ENCODE measurements around the gene MAP4K2.
"Not testable (repeated sequence)": the region's sequence is repeated elsewhere in the genome, so short reads cannot be mapped to it uniquely, and the experiment has no call there.

MAP4K2 gene

DNA sequence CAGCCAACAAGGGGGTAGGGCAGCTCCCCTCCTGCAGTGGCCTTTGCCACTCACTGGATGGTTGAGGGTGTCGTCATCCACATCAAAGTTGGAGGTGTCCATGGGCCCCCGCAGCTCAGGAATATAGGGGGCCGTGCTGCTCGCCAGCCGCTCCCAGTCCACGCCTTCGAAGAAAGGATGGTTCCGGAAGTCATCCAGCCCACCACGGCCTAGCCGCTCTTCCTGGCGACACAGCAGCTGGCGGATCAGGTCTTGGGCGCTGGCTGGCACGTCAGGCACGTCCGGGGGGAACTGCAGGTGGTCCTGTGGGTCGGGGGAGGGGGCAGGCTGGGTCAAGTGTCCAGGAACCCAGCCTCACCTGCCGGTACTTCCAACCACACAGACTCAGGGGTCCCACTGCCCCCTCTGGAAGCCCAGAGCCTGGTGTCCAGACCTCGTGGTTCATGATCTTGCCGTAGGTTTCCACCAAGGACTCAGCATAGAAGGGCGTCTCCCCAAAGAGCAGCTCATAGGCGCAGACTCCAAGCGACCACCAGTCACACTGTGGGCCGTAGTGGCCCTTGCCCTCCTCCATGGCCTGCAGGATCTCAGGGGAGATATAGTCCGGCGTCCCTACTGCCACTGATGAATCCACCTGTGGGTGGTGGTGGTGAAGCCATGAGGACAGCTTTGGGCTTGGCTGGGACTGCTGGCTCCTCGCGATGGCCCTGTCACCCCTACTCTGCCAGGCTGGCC is 35.8 kb upstream of the MAP4K2 start:
- DNase-seq: no peak

GRCh38 chr11:64837887-64838351 is 34.9 kb upstream of the MAP4K2 start:
- no peak for DNase-seq

DNA sequence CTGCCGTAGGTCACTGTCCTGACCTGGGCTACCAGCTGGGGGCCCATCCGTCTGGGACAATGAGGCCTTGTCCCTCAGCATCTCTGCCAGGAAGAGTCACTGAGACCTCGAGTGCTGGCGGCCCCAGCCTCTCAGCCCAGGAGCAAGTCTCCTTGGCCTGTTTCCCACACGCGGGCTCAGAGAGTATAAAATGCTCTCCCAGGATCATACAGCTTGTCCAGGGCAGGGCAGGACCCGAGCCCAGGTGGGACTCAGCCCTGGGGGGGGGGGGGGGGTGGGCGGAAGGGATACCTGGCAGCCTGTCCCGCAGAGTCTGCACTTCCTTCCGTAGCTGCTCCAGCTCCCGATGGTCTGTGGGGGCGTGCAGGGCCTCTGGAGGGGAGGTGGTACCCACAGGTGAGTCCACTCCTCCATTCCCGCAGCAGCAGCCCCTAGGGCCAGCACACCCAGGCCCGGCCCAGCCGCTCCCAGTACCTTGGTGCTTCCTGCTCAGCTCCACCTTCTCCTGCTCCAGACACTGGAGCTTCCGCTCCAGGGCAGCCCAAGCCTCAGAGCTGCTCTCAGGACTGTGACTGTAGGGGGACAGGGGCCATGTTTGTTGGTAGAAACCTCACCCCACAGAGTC is 33.5 kb upstream of the MAP4K2 start:
- no peak for DNase-seq

DNA sequence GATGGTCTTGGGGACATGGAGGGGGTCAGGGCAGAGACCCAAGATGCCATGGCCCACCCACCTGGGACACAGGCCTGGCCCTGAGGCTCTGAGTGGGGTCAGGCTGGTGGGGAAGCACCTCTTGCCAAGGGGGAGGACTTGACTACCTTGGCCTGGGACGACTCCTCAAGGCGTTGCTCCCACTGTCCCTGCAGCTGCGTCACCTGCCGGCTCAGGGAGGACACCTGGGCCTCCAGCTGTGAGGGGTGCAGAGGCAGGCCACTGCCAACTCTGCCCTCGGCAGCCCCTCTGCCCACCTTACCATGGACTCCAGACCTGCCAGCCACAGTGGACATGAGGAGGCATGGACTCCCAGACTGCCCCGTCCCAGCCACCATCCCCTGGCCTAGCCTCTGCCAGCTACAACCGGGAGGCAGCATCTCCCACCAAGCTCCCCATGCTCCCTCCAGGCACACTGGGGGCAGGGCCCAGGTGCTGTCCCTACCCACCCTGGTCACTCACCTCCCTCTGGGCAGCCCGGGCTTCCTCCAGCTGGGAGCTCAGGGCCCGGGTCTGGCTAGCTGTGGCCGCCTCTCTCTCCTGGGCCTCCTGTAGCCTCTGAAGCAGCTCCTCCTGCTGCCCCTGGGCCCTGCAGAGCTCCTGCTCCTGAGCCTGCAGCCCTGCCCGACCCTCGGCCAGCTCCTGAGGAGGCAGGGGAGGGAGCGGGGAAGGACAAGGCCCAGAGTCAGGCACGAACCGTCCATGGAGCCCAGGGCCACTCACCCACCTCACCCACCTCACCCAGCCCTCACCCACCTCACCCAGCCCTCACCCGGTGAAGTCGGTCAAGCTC is 32.8 kb upstream of the MAP4K2 start:
- no peak for DNase-seq

DNA sequence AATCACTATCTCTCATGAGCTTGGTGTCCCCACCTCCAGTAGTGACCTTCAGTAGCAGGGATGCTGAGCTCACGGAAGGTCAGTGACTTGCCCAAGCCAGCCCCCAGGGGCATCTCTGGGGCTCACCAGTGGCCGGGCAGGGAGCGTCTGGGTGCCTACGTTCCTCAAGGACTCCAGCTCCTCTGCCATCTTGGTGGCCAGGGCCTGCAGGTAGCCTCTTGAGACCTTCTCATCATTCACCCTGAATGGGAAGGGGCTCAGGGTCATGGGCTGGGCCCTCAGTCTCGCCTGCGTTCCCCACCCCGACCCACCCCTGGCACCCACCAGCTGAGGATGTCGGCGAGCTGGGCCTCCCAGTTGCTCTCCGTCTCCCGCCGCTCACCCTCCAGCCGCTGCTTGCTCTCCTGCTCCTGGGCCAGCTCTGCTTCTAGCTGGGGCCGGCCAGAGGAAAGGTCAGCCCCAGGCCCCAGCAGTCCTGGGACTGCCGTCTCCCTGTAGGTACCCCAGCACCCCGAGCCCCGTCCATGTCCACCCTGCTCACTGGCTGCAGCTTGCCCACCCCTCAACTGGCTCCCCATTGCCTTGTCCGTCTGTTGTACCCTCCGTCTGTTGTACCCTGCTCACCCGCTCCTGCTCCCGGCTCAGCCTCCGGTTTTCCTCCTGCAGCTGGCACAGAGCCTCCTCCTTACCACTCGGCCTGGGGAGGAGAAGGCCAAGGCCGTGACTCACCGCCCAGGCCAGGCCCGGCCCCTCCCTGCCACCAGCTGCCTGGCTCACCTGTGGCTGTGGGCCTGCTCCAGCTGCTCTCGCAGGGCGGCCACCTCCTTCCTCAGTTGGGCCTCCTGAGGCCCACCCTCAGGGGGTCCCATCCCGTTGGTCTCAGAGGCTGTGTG is 32.0 kb upstream of the MAP4K2 start:
- DNase-seq: no peak

DNA sequence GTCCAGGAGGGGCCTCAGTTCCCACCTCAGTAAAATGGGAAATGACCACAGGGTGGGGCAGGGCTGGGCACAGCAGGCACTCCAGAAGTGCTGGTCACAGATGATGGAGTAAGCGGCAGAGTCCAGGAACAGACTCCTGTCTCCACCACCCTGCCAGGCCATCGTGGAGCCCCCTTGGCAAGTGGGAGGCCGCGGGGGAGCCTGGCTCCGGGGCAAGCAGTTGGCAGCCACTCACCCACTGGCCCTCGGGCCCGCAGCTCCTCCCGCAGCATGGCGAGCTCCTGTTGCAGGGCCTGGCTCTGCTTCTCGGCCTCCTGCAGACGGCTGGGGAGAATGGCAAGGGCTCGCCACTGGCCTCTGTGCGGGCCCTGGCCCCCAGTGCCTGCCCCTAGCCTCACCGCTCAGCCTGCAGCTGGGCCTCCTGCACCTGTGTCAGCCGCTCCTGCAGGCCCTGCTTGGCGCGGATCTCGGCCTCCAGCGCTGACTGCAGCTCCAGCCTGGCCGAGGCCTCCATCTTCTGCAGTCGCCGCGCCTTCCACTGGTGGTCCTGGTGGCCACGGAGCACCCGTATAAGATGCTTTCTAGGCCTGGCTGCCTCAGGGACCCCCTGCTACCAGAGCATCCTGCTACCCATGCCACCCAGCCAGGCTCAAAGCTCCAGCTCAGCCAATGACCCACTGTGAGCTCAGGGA is 31.2 kb upstream of the MAP4K2 start:
- no peak for DNase-seq

- DNase-seq: no peak
Measured at GRCh38 chr11:64833509-64833908, 30.5 kb upstream of the MAP4K2 start.

GRCh38 chr11:64833198-64833502 is 30.1 kb upstream of the MAP4K2 start:
- DNase-seq: no peak

GRCh38 chr11:64832467-64833197 is 29.6 kb upstream of the MAP4K2 start:
- DNase-seq: no peak

DNA sequence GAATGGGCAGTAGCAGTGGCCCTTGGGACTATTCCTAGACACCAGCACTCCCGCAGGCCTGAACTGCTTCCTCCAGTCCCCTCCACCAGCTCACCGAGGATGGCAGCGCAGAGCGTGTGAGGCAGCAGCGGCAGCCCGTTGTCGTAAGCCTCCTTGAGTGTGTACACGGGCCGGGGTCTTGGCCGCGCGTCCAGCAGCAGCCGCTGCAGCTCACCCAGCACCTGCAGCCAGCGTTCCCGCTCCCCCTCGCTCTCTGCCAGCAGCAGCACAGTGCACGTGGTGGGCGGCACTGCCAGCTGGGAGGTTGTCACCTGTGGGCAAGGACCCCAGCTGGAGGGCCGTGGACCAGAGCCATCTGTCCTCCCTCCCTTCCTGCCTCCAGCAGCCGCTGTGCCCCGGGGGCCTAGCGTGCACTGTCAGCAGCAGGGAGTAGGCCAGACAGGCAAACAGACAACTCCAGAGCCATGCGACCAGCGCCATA is 28.4 kb upstream of the MAP4K2 start:
- no peak for DNase-seq

DNA sequence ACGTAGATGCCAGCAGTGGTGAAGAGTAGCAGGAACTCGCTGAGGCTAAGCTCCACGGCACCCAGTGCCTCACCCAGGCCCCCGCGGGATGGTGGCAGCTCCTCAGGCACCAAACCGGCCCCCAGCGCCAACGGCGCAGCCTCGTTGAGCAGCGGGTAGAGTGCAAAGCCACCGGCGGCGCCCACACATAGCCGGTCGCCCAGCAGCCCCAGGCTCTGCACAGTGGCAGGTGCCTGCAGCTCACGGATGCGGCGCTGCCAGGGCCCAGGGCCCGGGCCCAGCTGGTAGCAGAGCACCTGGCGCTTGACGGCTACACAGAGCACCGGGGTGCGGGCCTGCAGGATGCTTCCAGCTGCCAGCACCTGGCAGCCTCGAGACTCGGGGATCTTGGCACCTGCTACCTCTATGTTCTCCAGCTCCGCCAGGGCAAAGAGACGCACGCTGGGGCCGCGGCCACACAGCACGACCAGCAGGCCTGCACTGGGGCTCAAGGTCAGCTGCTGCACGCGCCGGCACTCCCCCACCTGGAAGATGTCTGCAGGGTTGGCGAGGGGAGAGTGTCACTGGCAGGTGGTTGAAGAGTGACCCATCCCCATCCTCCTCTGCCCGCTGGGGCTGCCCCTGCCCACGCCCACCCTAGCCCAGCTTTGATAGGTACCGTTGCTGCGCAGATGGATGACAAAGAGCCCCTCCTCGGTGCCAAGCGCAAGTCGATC is 26.7 kb upstream of the MAP4K2 start:
- DNase-seq: no peak

DNA sequence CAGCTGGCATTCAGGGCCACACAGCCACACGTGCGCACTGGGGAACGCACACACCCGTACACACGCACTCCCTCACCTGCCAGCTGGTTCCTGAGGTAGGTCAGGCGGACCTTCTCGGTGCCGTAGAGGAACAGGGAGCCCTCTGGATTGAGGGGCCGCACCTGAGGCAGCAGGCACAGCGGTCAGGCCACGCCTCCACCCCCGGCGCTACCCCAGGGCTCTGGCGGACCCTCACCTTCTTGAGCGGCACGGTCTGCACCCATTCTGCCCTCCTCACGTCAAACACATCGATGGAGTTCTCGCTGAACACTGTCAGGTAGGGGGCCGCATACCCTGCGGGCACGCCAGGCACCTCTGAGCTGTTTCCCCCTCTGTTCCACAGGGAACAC is 24.4 kb upstream of the MAP4K2 start:
- no peak for DNase-seq

GRCh38 chr11:64826578-64827450 is 23.8 kb upstream of the MAP4K2 start:
- DNase-seq: no peak

DNA sequence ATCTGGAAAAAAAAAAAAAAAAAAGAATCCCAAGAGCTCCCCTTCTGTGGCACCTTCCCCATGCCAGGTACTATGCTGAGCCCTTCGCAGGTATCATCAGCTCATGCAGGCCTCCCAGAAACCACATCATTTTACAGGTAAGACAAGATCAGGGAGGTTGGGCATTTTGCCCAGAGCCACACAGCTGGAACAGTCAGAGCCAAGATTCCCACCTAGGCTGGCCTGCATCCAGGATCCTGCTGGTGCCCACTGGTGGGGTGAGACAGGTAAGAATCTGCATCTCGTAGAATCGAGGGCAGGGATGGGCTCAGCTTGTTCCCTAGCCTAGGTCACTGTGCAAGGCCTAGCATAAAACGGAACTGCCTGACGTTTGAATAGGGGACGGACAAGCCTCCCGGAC is 23.0 kb upstream of the MAP4K2 start:
- no peak for DNase-seq

- no peak for DNase-seq
Measured at GRCh38 chr11:64823568-64824119, 20.6 kb upstream of the MAP4K2 start.

GRCh38 chr11:64817476-64817875 is 14.5 kb upstream of the MAP4K2 start:
- DNase-seq: no peak

- not testable (repeated sequence) for DNase-seq
Measured at GRCh38 chr11:64815433-64815832, 12.4 kb upstream of the MAP4K2 start.

- no peak for DNase-seq
Measured at GRCh38 chr11:64814712-64815187, 11.7 kb upstream of the MAP4K2 start.

DNA sequence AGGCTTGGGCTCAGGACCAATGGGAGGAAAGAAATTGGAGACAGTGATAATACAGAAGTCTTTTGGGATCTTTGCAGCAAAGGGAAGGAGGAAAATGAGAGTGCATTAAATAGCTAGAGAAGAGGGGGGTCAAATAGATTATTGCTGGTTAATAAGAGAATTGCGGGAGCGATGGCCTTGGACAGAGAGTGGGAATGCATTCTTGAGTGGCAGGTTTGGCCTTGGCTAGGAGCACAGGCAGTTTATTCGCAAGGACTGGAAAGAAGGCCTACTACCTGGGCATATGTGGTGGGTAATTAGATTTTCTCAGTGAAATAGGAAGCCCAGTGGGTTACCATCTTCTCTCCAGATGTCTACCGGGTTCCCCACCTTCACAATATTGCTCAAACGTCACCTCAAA is 10.8 kb upstream of the MAP4K2 start:
- no peak for DNase-seq
